Peyer's patch (tissue), 4 donors: ENCODE data around the gene CELSR3. TPM values are rescaled to one million over a fixed set of nuclear protein-coding genes. Genes with fewer than 3 reads are reported as not detected.

Source experiments
- DNase-seq, 3 donors: peaks; one replicate each; pipeline ENCODE4 v3.0.0-alpha.2; 2017 to 2019
- H3K27ac ChIP-seq, 4 donors: fragments of 200-600 bp; sonication (generic); one replicate each; pipeline ENCODE4 v1.5.1; 2016 to 2019
- H3K27me3 ChIP-seq, 2 donors: fragments of 200-600 bp; sonication (generic); one replicate each; pipeline ENCODE4 v1.5.1; 2019
- H3K36me3 ChIP-seq, 3 donors: fragments of 200-600 bp; sonication (generic); one replicate each; pipeline ENCODE4 v1.5.1; 2016 to 2019
- H3K4me1 ChIP-seq, 4 donors: fragments of 200-600 bp; sonication (generic); one replicate each; pipeline ENCODE4 v1.5.1; 2016 to 2019
- H3K4me3 ChIP-seq, 4 donors: fragments of 200-600 bp; sonication (generic); 1 replicate in 3 of 4; 2 replicates in 1 of 4; pipeline ENCODE4 v1.5.1; 2016 to 2019; ENCODE audit warnings: mild to moderate bottlenecking in 1 of 4
- H3K9me3 ChIP-seq, 4 donors: fragments of 200-600 bp; sonication (generic); one replicate each; pipeline ENCODE4 v1.5.1; 2016 to 2019; ENCODE audit warnings: mild to moderate bottlenecking in 1 of 4
- CTCF ChIP-seq, 6 experiments: fragments of 450-650 bp in 4 of 6; fragments of 200-600 bp in 2 of 6; sonication (generic) in 1 of 6; IDR thresholded peaks; one replicate each; pipeline ENCODE4 v1.5.1; 2017 to 2019; ENCODE audit warnings: antibody characterized with exemption in 6 of 6, mild to moderate bottlenecking in 3 of 6, moderate library complexity in 1 of 6
- POLR2A ChIP-seq, 2 donors: fragments of 450-650 bp; IDR thresholded peaks; one replicate each; pipeline ENCODE4 v1.5.1; 2017; ENCODE audit warnings: antibody characterized with exemption in 2 of 2, mild to moderate bottlenecking in 2 of 2, moderate library complexity in 2 of 2
- total RNA-seq, 4 donors: library from RNA; depleted of rRNA; stranded (reverse); fragments of >200 nt; gene quantifications; one replicate each; pipeline ENCODE4 v1.1.0, GENCODE V29; 2016

The CELSR3 gene
- total RNA-seq, 4 donors from 2014 or later = 2.3 to 5.0 (median 2.9) TPM

GRCh38 chr3:48707157-48707556, 44.5 kb upstream of the CELSR3 start:
- Histone ChIP-seq H3K4me1 (peaks cover 0 to 22% (median 2%) of the 10 kb centered on the region in 4 donors), H3K27ac (peak overlapping the region in 1 of 4 donors; percentile 10), H3K36me3 (peaks cover 0 to 59% (median 0%) of the 10 kb centered on the region in 3 donors)

GRCh38 chr3:48702320-48702920, 39.7 kb upstream of the CELSR3 start:
- Histone ChIP-seq H3K36me3 (peaks cover 0 to 47% (median 0%) of the 10 kb centered on the region in 3 donors), H3K27me3 (no peaks in the 10 kb centered on the region), H3K27ac (no peak overlapping the region), H3K4me3 (no peak overlapping the region), H3K4me1 (no peaks in the 10 kb centered on the region), H3K9me3 (no peaks in the 10 kb centered on the region)
- no peak for DNase-seq
- TF ChIP-seq POLR2A (IDR thresholded peaks at IDR 0.05) (no peak), CTCF (IDR thresholded peaks at IDR 0.05) (no peak)

More at GRCh38 chr3:48707157-48707556, 44.5 kb upstream of the CELSR3 start:
- Histone ChIP-seq H3K27me3 (no peaks in the 10 kb centered on the region), H3K9me3 (no peaks in the 10 kb centered on the region), H3K4me3 (no peak overlapping the region)
- DNase-seq = no peak
- no peak for TF ChIP-seq CTCF (IDR thresholded peaks at IDR 0.05)
- no peak for TF ChIP-seq POLR2A (IDR thresholded peaks at IDR 0.05)

DNA sequence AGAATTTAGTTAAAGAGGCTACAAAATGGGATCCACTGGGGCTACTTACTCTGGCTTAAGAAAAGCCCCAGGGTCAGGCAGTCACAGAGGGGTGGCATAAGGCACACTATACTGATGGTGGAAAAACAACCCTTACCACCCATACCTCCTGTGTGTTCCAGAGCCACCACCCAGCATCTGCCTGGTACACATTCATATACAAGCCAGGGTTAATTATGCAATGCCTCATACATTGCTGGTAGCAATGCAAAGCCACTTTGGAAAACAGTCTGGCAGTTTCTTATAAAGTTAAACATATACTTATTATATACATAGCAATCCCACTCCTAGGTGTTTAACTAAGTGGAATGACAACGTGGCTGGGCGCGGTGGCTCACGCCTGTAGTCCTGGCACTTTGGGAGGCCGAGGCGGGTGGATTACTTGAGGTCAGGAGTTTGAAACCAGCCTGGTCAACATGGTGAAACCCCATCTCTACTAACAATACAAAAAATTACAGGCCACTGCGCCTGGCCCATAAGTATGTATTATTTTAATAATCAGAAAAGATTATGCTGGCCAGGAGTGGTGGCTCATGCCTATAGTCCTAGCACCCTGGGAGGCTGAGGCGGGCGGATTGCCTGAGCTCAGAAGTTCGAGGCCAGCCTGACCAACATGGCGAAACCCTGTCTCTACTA, 38.2 kb upstream of the CELSR3 start:
- no peak overlapping the region for H3K4me3 ChIP-seq
- H3K9me3 ChIP-seq = no peaks in the 10 kb centered on the region
- DNase-seq = no peak
- no peak overlapping the region for H3K27ac ChIP-seq
- no peak for TF ChIP-seq POLR2A (IDR thresholded peaks at IDR 0.05)
- no peak for TF ChIP-seq CTCF (IDR thresholded peaks at IDR 0.05)
- H3K36me3 ChIP-seq = peaks cover 0 to 38% (median 0%) of the 10 kb centered on the region in 3 donors
- H3K4me1 ChIP-seq = no peaks in the 10 kb centered on the region
- H3K27me3 ChIP-seq = no peaks in the 10 kb centered on the region

DNA sequence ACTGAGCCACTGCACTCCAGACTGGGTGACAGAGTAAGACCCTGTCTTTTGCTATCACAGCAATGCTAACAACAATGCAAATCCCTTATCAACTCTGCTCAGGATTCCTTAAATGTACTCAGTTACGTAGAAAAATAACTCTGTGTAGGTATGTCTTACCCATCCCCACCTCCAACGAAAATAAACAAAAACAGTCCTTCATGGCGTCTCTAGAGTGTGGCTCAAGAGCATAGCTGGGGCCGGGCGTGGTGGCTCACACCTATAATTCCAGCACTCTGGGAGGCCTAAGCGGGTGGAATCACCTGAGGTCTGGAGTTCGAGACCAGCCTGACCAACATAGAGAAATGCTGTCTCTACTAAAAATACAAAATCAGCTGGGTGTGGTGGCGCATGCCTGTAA, 36.2 kb upstream of the CELSR3 start:
- Histone ChIP-seq H3K36me3 (peaks cover 0 to 36% (median 0%) of the 10 kb centered on the region in 3 donors), H3K27me3 (no peaks in the 10 kb centered on the region), H3K4me3 (no peak overlapping the region), H3K27ac (no peak overlapping the region), H3K4me1 (no peaks in the 10 kb centered on the region), H3K9me3 (no peaks in the 10 kb centered on the region)
- no peak for DNase-seq
- no peak for TF ChIP-seq CTCF (IDR thresholded peaks at IDR 0.05)
- no peak for TF ChIP-seq POLR2A (IDR thresholded peaks at IDR 0.05)

GRCh38 chr3:48697952-48698351, 35.3 kb upstream of the CELSR3 start:
- Histone ChIP-seq H3K4me3 (no peak overlapping the region), H3K27ac (no peak overlapping the region), H3K36me3 (peaks cover 0 to 46% (median 0%) of the 10 kb centered on the region in 3 donors), H3K9me3 (no peaks in the 10 kb centered on the region), H3K4me1 (no peaks in the 10 kb centered on the region), H3K27me3 (no peaks in the 10 kb centered on the region)
- DNase-seq = no peak
- TF ChIP-seq CTCF (IDR thresholded peaks at IDR 0.05) (peak in 1 of 6 experiments; percentile 40), POLR2A (IDR thresholded peaks at IDR 0.05) (no peak)
